ENCODE results near the gene MARCKSL1. TPM values are rescaled to one million over a fixed set of nuclear protein-coding genes. Genes with fewer than 3 reads are reported as not detected.

The MARCKSL1 gene
- total and polyA plus RNA-seq, 2 of the 8 experiments (the other 6 are each of a cell fraction or from before 2014, with no cell fraction given): 536 to 558 TPM

DNA sequence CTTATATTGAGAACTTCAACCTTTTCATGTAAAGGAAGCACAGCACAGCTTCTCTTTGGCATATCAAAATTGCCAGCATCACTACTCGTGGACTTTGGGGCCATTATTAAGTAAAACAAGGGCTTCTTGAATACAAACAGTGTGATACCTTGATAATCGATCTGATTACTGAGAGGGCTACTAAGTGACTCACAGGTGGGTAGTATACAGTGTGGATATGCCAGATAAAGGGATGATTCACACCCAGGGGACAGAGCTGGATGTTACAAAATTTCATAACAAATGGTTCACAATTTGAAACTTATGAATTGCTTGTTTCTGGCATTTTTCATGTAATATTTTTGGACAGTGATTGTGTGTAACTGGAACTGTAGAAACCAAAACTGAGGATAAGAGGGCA is 28.7 kb downstream of the MARCKSL1 start:
- TF ChIP-seq SP1 (IDR thresholded peaks at IDR 0.05; ENCODE audit: low read depth, low read length) (no peak), RFX5 (IDR thresholded peaks at IDR 0.05; ENCODE audit: borderline replicate concordance, low read depth, low read length) (no peak), PHF8 (conservative IDR thresholded peaks at IDR 0.05; ENCODE audit: low read depth, low read length) (no peak), CBX5 (IDR thresholded peaks at IDR 0.05; ENCODE audit: low read depth, low read length) (no peak), SIN3A (conservative IDR thresholded peaks at IDR 0.05 in 1 of 2, IDR thresholded peaks at IDR 0.05 in 1 of 2; ENCODE audit: low read depth in 1 of 2, low read length in 2 of 2) (no peak), RBBP5 (IDR thresholded peaks at IDR 0.05; ENCODE audit: borderline replicate concordance, low read depth, low read length) (no peak)
- no peak for DNase-seq (ENCODE audit: low read depth in 1 of 2, low spot score in 2 of 2)
- Histone ChIP-seq H3K56ac (replicated peaks; ENCODE audit: insufficient read length, low read depth, low read length) (no peak overlapping the region), H4K5ac (ENCODE audit: insufficient read length, low read depth, low read length) (no peak overlapping the region), H3K79me2 (ENCODE audit: control insufficient read depth in 1 of 2, insufficient read depth in 2 of 2, low read length in 2 of 2) (peaks cover 0 to 46% of the 10 kb centered on the region in 2 experiments; a peak in 2 of 4 replicates), H3K14ac (ENCODE audit: insufficient read length) (no peak overlapping the region), H2BK15ac (ENCODE audit: low read length) (no peak overlapping the region), H3K36me3 (ENCODE audit: control insufficient read depth in 2 of 4, insufficient read depth in 4 of 4, low read length in 3 of 4) (peaks cover 5 to 30% (median 17%) of the 10 kb centered on the region in 4 experiments; a peak in 7 of 8 replicates), H2AFZ (ENCODE audit: low read length) (no peak overlapping the region), H2BK20ac (ENCODE audit: low read length) (no peak overlapping the region), H4K8ac (ENCODE audit: extremely low read depth, insufficient read depth, low read length) (no peak overlapping the region), H3K23me2 (ENCODE audit: low read depth, low read length) (no peaks in the 10 kb centered on the region), H3K9ac (replicated peaks in 1 of 4; ENCODE audit: extremely low read depth in 1 of 4, low read depth in 3 of 4, low read length in 3 of 4) (no peak overlapping the region), H3K23ac (ENCODE audit: insufficient read length) (no peak overlapping the region), H3K9me3 (ENCODE audit: insufficient read depth in 2 of 2, low read depth in 1 of 2, low read length in 1 of 2) (no peaks in the 10 kb centered on the region), H3K4me2 (ENCODE audit: insufficient read depth in 1 of 2, low read depth in 2 of 2, low read length in 2 of 2) (no peak overlapping the region), H2BK120ac (replicated peaks; ENCODE audit: low read depth, low read length) (no peak overlapping the region), H2BK5ac (ENCODE audit: low read depth, low read length) (no peak overlapping the region), H3K4me1 (replicated peaks in 1 of 4; ENCODE audit: control insufficient read depth in 3 of 4, insufficient read depth in 4 of 4, low read length in 3 of 4) (no peaks in the 10 kb centered on the region), H4K20me1 (replicated peaks in 1 of 2; ENCODE audit: control insufficient read depth in 1 of 2, insufficient read depth in 2 of 2, low read length in 2 of 2) (peaks cover 0 to 5% of the 10 kb centered on the region in 2 experiments), H3K27me3 (replicated peaks in 1 of 4; ENCODE audit: control insufficient read depth in 3 of 4, extremely low read depth in 1 of 4, insufficient read depth in 3 of 4, low read length in 3 of 4) (no peaks in the 10 kb centered on the region), H2BK12ac (ENCODE audit: low read depth, low read length) (no peak overlapping the region), H3K18ac (ENCODE audit: extremely low read depth, low read length) (no peak overlapping the region), H3K4me3 (ENCODE audit: extremely low read depth in 1 of 4, insufficient read depth in 2 of 4, low read depth in 3 of 4, low read length in 4 of 4) (no peak overlapping the region), H3K79me1 (ENCODE audit: low read depth, low read length) (peaks cover 3% of the 10 kb centered on the region), H3K27ac (ENCODE audit: low read depth, low read length) (no peak overlapping the region), H2AK5ac (ENCODE audit: low read depth, low read length) (no peak overlapping the region), H3K4ac (replicated peaks; ENCODE audit: insufficient read length, low read depth, low read length) (no peak overlapping the region), H4K91ac (replicated peaks; ENCODE audit: insufficient read length, low read length) (no peak overlapping the region)
- POLR2A ChIA-PET (ENCODE audit: partially characterized antibody): interaction anchor here (0.6 to 1.6 kb wide), 6 partner anchors 9 to 48 kb away, joined by 3 to 4 read pairs (median 3); partner anchors contain the start of gene HDAC1
- 91% methylated on average over 2 of the region's 2 CpGs; no CpG with 5 or more reads in 1 of the 2 experiments for WGBS, 2 experiments (ENCODE audit: extremely low coverage in 1 of 2, insufficient coverage in 1 of 2, insufficient read length in 1 of 2, insufficient replicate concordance in 2 of 2, low coverage in 1 of 2, low lambda C conversion rate in 2 of 2, missing lambda C conversion rate in 1 of 2)
- CTCF ChIA-PET (ENCODE audit: partially characterized antibody): interaction anchor here (0.6 to 2.1 kb wide), 7 partner anchors 9 to 340 kb away, joined by 3 to 8 read pairs (median 4); partner anchors contain the start of gene FAM167B
- no peak for FAIRE-seq

All from H1 (cell line).